NT2/D1 (cell line): ENCODE measurements around the gene C1orf35.

ENCODE experiments used
- SUZ12 ChIP-seq: IDR thresholded peaks from 2 replicates; pipeline ENCODE4 v1.6.1; 2011; ENCODE audit not compliant: insufficient read length, insufficient read depth; ENCODE audit errors: extremely low read depth
- YY1 ChIP-seq: IDR thresholded peaks from 2 replicates; pipeline ENCODE4 v1.6.1; 2011; ENCODE audit not compliant: insufficient read length, insufficient read depth
- ZNF274 ChIP-seq: IDR thresholded peaks from 2 replicates; pipeline ENCODE4 v1.6.1; 2011; ENCODE audit warnings: mild to moderate bottlenecking, low read depth, low read length

GRCh38 chr1:228101614-228101993 is 1.5 kb downstream of the C1orf35 start:
- no peak for TF ChIP-seq YY1
- TF ChIP-seq ZNF274, result no peak
- TF ChIP-seq SUZ12, result no peak
